HEK293 (cell line): Measurements from ENCODE around the gene PHOX2B.

ENCODE experiments used
- CTCF ChIA-PET: fragments of 350-600 bp; formaldehyde crosslinking; extraction: SDS; loops from one replicate; lab custom pipeline; 2021; ENCODE audit warnings: antibody characterized with exemption; lab: Yijun Ruan, JAX
- POLR2A ChIA-PET: fragments of 300-600 bp; formaldehyde crosslinking; extraction: SDS; loops from one replicate; lab custom pipeline; 2020; ENCODE audit warnings: antibody characterized with exemption, inconsistent platforms; lab: Yijun Ruan, JAX
- H3K27ac ChIP-seq: fragments of 200-500 bp; sonication (Bioruptor generic); 2 replicates; pipeline ENCODE4 v1.5.1; 2014; ENCODE audit warnings: low read depth, low read length, control low read depth, inconsistent platforms; ENCODE audit errors: extremely low read depth
- H3K36me3 ChIP-seq, 2 experiments: fragments of 200-500 bp in 1 of 2; sonication (Bioruptor generic) in 1 of 2; 1 replicate in 1 of 2; 2 replicates in 1 of 2; pipeline ENCODE4 v1.5.1; 2014 to 2017; ENCODE audit warnings: inconsistent platforms in 2 of 2, low read length in 2 of 2; ENCODE audit not compliant: control insufficient read depth in 2 of 2, insufficient read depth in 1 of 2
- H3K4me1 ChIP-seq: fragments of 200-500 bp; sonication (Bioruptor generic); 2 replicates; pipeline ENCODE4 v1.5.1; 2014; ENCODE audit warnings: mild to moderate bottlenecking, low read length, inconsistent platforms; ENCODE audit not compliant: control insufficient read depth, insufficient read depth
- H3K4me3 ChIP-seq: 2 replicates; pipeline ENCODE4 v1.5.1; 2011; ENCODE audit warnings: low read depth, mild to moderate bottlenecking, control low read depth, low read length, moderate library complexity
- H3K9me3 ChIP-seq: fragments of 200-500 bp; sonication (Bioruptor generic); 2 replicates; pipeline ENCODE4 v1.5.1; 2014; ENCODE audit warnings: low read depth, low read length, inconsistent platforms; ENCODE audit not compliant: control insufficient read depth, insufficient read depth
- BCL11A ChIP-seq: fragments of 450-650 bp; formaldehyde crosslinking; IDR thresholded peaks from 2 replicates; pipeline ENCODE4 v1.5.1; 2016; ENCODE audit warnings: low read depth, missing biosample characterization, missing genetic modification characterization
- PATZ1 ChIP-seq: fragments of 450-650 bp; formaldehyde crosslinking; IDR thresholded peaks from 2 replicates; pipeline ENCODE4 v1.5.1; 2016; ENCODE audit warnings: missing biosample characterization, missing genetic modification characterization
- PRDM10 ChIP-seq: fragments of 450-650 bp; formaldehyde crosslinking; IDR thresholded peaks from 2 replicates; pipeline ENCODE4 v1.5.1; 2016; ENCODE audit warnings: missing biosample characterization, missing genetic modification characterization
- RBAK ChIP-seq: fragments of 450-650 bp; formaldehyde crosslinking; IDR thresholded peaks from 2 replicates; pipeline ENCODE4 v1.5.1; 2016; ENCODE audit warnings: missing biosample characterization, missing genetic modification characterization
- SALL2 ChIP-seq: fragments of 450-650 bp; formaldehyde crosslinking; IDR thresholded peaks from 2 replicates; pipeline ENCODE4 v1.5.0; 2017; ENCODE audit warnings: missing biosample characterization, mild to moderate bottlenecking, missing genetic modification characterization, borderline replicate concordance
- SCRT2 ChIP-seq: fragments of 450-650 bp; formaldehyde crosslinking; IDR thresholded peaks from 2 replicates; pipeline ENCODE4 v1.5.1; 2016; ENCODE audit warnings: missing biosample characterization, missing genetic modification characterization
- TRIM28 ChIP-seq: IDR thresholded peaks from 2 replicates; pipeline ENCODE4 v1.6.1; 2011; ENCODE audit warnings: low read length, control low read depth, borderline replicate concordance
- ZBTB17 ChIP-seq: fragments of 450-650 bp; formaldehyde crosslinking; IDR thresholded peaks from 2 replicates; pipeline ENCODE4 v1.5.1; 2016; ENCODE audit warnings: missing biosample characterization, missing genetic modification characterization
- ZBTB49 ChIP-seq: fragments of 450-650 bp; formaldehyde crosslinking; IDR thresholded peaks from 2 replicates; pipeline ENCODE4 v1.5.1; 2016; ENCODE audit warnings: missing biosample characterization, missing genetic modification characterization, low read depth
- ZBTB6 ChIP-seq: fragments of 450-650 bp; formaldehyde crosslinking; IDR thresholded peaks from 2 replicates; pipeline ENCODE4 v1.5.1; 2017; ENCODE audit warnings: missing biosample characterization, missing genetic modification characterization
- ZFP37 ChIP-seq: fragments of 450-650 bp; formaldehyde crosslinking; IDR thresholded peaks from 2 replicates; pipeline ENCODE4 v1.5.1; 2016; ENCODE audit warnings: missing biosample characterization, missing genetic modification characterization
- ZNF114 ChIP-seq: fragments of 450-650 bp; formaldehyde crosslinking; IDR thresholded peaks from 2 replicates; pipeline ENCODE4 v1.5.0; 2017; ENCODE audit warnings: missing biosample characterization, missing genetic modification characterization
- ZNF121 ChIP-seq: fragments of 450-650 bp; formaldehyde crosslinking; IDR thresholded peaks from 2 replicates; pipeline ENCODE4 v1.5.1; 2016; ENCODE audit warnings: missing biosample characterization, missing genetic modification characterization
- ZNF214 ChIP-seq: fragments of 450-650 bp; formaldehyde crosslinking; IDR thresholded peaks from 2 replicates; pipeline ENCODE4 v1.5.1; 2017; ENCODE audit warnings: missing biosample characterization, mild to moderate bottlenecking, missing genetic modification characterization, borderline replicate concordance
- ZNF280C ChIP-seq: fragments of 450-650 bp; formaldehyde crosslinking; IDR thresholded peaks from 2 replicates; pipeline ENCODE4 v1.5.1; 2016; ENCODE audit warnings: missing biosample characterization, missing genetic modification characterization
- ZNF302 ChIP-seq: fragments of 450-650 bp; formaldehyde crosslinking; IDR thresholded peaks from 2 replicates; pipeline ENCODE4 v1.5.1; 2016; ENCODE audit warnings: missing biosample characterization, missing genetic modification characterization, low read depth
- ZNF530 ChIP-seq: fragments of 450-650 bp; formaldehyde crosslinking; IDR thresholded peaks from 2 replicates; pipeline ENCODE4 v1.5.1; 2016; ENCODE audit warnings: low read depth, missing biosample characterization, missing genetic modification characterization
- ZNF548 ChIP-seq: fragments of 450-650 bp; formaldehyde crosslinking; IDR thresholded peaks from 2 replicates; pipeline ENCODE4 v1.5.1; 2016; ENCODE audit warnings: missing biosample characterization, missing genetic modification characterization
- ZNF580 ChIP-seq: fragments of 450-650 bp; formaldehyde crosslinking; IDR thresholded peaks from 2 replicates; pipeline ENCODE4 v1.5.1; 2016; ENCODE audit warnings: missing biosample characterization, missing genetic modification characterization
- ZNF626 ChIP-seq: fragments of 450-650 bp; sonication (Bioruptor Pico); formaldehyde crosslinking; IDR thresholded peaks from 2 replicates; pipeline ENCODE4 v1.5.1; 2018; ENCODE audit warnings: missing biosample characterization, missing genetic modification characterization, inconsistent platforms
- ZNF670 ChIP-seq: fragments of 450-650 bp; formaldehyde crosslinking; IDR thresholded peaks from 2 replicates; pipeline ENCODE4 v1.5.1; 2016; ENCODE audit warnings: missing biosample characterization, missing genetic modification characterization, low read depth

The PHOX2B gene

GRCh38 chr4:41763729-41764128 lies 15.2 kb upstream of the PHOX2B start (continued):
- no peak for TF ChIP-seq ZNF626 (tag by site-specific recombination)
- no peak for TF ChIP-seq ZNF302
- TF ChIP-seq SALL2 (tag by site-specific recombination) = no peak
- no peak for TF ChIP-seq PATZ1 (tag by site-specific recombination)
- no peak for TF ChIP-seq ZBTB49
- TF ChIP-seq ZNF580 (tag by site-specific recombination) = no peak

GRCh38 chr4:41758884-41759283 lies 10.4 kb upstream of the PHOX2B start:
- Histone ChIP-seq H3K4me1 (no peaks in the 10 kb centered on the region), H3K27ac (no peak overlapping the region), H3K36me3 (no peaks in the 10 kb centered on the region), H3K9me3 (no peaks in the 10 kb centered on the region), H3K4me3 (no peak overlapping the region)
- POLR2A ChIA-PET = no interaction called here
- CTCF ChIA-PET = interaction anchor here (0.7 kb wide), 1 partner anchor 309 kb away, joined by 3 read pairs; no protein-coding TSS in a partner anchor
- no peak for TF ChIP-seq ZNF121 (tag by site-specific recombination)
- no peak for TF ChIP-seq ZBTB17 (tag by site-specific recombination)
- no peak for TF ChIP-seq ZNF530 (tag by site-specific recombination)
- TF ChIP-seq ZNF548 = no peak
- TF ChIP-seq BCL11A (tag by site-specific recombination) = no peak
- no peak for TF ChIP-seq ZNF670 (tag by site-specific recombination)
- no peak for TF ChIP-seq TRIM28
- TF ChIP-seq ZFP37 (tag by site-specific recombination) = no peak
- TF ChIP-seq RBAK = no peak
- TF ChIP-seq SCRT2 (tag by site-specific recombination) = no peak
- no peak for TF ChIP-seq ZBTB6 (tag by site-specific recombination)
- no peak for TF ChIP-seq PRDM10
- no peak for TF ChIP-seq ZNF280C (tag by site-specific recombination)
- TF ChIP-seq ZNF214 (tag by site-specific recombination) = no peak
- TF ChIP-seq ZNF114 (tag by site-specific recombination) = no peak
